H1 (cell line): ENCODE measurements around the gene MYO5A. TPM values are rescaled to one million over a fixed set of nuclear protein-coding genes. Genes with fewer than 3 reads are reported as not detected.

Experiments used
- CTCF ChIA-PET: fragments of 300-600 bp; sonication (Branson Sonifier 250); formaldehyde crosslinking; loops from one replicate; lab custom pipeline; 2021; ENCODE audit not compliant: partially characterized antibody; lab: Charles Lee
- POLR2A ChIA-PET: fragments of 300-600 bp; sonication (Branson Sonifier 250); formaldehyde crosslinking; loops from one replicate; lab custom pipeline; 2021; ENCODE audit warnings: inconsistent platforms; ENCODE audit not compliant: partially characterized antibody; lab: Charles Lee
- DNase-seq, 2 experiments: peaks; one replicate each; pipeline versions ENCODE4 v3.0.0 to v3.0.0-alpha.2; 2010 to 2022; ENCODE audit warnings: low spot score in 2 of 2, low read depth in 1 of 2, mixed read lengths in 1 of 2
- FAIRE-seq: peaks from 2 replicates; lab custom pipeline; 2011; peaks lifted over from hg19 to GRCh38; lab: Jason Lieb, UNC
- H2AFZ ChIP-seq: 2 replicates; pipeline ENCODE4 v1.8.1; 2012; ENCODE audit warnings: low read length, inconsistent platforms
- H2AK5ac ChIP-seq: 2 replicates; pipeline ENCODE4 v1.6.1; 2013; ENCODE audit warnings: low read depth, low read length
- H2BK120ac ChIP-seq: replicated peaks from 2 replicates; pipeline ENCODE3; 2013; ENCODE audit warnings: low read depth, low read length, inconsistent platforms
- H2BK12ac ChIP-seq: 2 replicates; pipeline ENCODE4 v1.6.1; 2013; ENCODE audit warnings: low read depth, low read length
- H2BK15ac ChIP-seq: 2 replicates; pipeline ENCODE4 v1.6.1; 2013; ENCODE audit warnings: low read length
- H2BK20ac ChIP-seq: 2 replicates; pipeline ENCODE4 v1.6.1; 2013; ENCODE audit warnings: low read length
- H2BK5ac ChIP-seq: 2 replicates; pipeline ENCODE4 v1.6.1; 2013; ENCODE audit warnings: low read depth, low read length
- H3K14ac ChIP-seq: 2 replicates; pipeline ENCODE4 v1.6.1; 2013; ENCODE audit warnings: inconsistent platforms; ENCODE audit not compliant: insufficient read length
- H3K18ac ChIP-seq: 2 replicates; pipeline ENCODE4 v1.6.1; 2013; ENCODE audit warnings: low read length; ENCODE audit errors: extremely low read depth
- H3K23ac ChIP-seq: 2 replicates; pipeline ENCODE4 v1.6.1; 2013; ENCODE audit warnings: inconsistent platforms; ENCODE audit not compliant: insufficient read length
- H3K23me2 ChIP-seq: 2 replicates; pipeline ENCODE4 v1.6.1; 2013; ENCODE audit warnings: low read depth, low read length
- H3K27ac ChIP-seq: 2 replicates; pipeline ENCODE4 v1.6.1; 2011; ENCODE audit warnings: low read depth, low read length, inconsistent platforms
- H3K27me3 ChIP-seq, 4 experiments: replicated peaks in 1 of 4; 1 replicate in 1 of 4; 2 replicates in 3 of 4; pipeline versions ENCODE4 v1.6.1 to v1.8.1; 2011 to 2013; ENCODE audit warnings: low read length in 3 of 4, mild to moderate bottlenecking in 3 of 4, inconsistent platforms in 2 of 4, mixed read lengths in 2 of 4, moderate library complexity in 1 of 4; ENCODE audit not compliant: control insufficient read depth in 3 of 4, insufficient read depth in 3 of 4; ENCODE audit errors: extremely low read depth in 1 of 4
- H3K36me3 ChIP-seq, 4 experiments: 2 replicates each; pipeline versions ENCODE4 v1.6.1 to v1.8.1; 2011 to 2013; ENCODE audit warnings: mild to moderate bottlenecking in 4 of 4, low read length in 3 of 4, moderate library complexity in 2 of 4, control low read depth in 1 of 4, inconsistent platforms in 1 of 4; ENCODE audit not compliant: insufficient read depth in 4 of 4, control insufficient read depth in 2 of 4
- H3K4ac ChIP-seq: replicated peaks from 2 replicates; pipeline ENCODE3; 2013; ENCODE audit warnings: low read length, low read depth, mixed read lengths, inconsistent platforms; ENCODE audit not compliant: insufficient read length
- H3K4me1 ChIP-seq, 4 experiments: replicated peaks in 1 of 4; 1 replicate in 1 of 4; 2 replicates in 3 of 4; pipeline versions ENCODE4 v1.6.1 to v1.8.1; 2011 to 2013; ENCODE audit warnings: low read length in 3 of 4, inconsistent platforms in 2 of 4, mixed read lengths in 1 of 4; ENCODE audit not compliant: insufficient read depth in 4 of 4, control insufficient read depth in 3 of 4
- H3K4me2 ChIP-seq, 2 experiments: 2 replicates each; pipeline versions ENCODE4 v1.6.1 to v1.8.1; 2011 to 2013; ENCODE audit warnings: low read depth in 2 of 2, low read length in 2 of 2, control low read depth in 1 of 2, inconsistent platforms in 1 of 2, mild to moderate bottlenecking in 1 of 2; ENCODE audit not compliant: insufficient read depth in 1 of 2
- H3K4me3 ChIP-seq, 4 experiments: fragments of 200-600, 300-600 bp in 1 of 4; sonication (generic), shearing (Covaris generic), sonication (Bioruptor Twin) in 1 of 4; 2 replicates each; pipeline versions ENCODE4 v1.5.1 to v1.8.1; 2011 to 2016; ENCODE audit warnings: low read length in 4 of 4, low read depth in 3 of 4, control low read depth in 2 of 4, inconsistent platforms in 2 of 4, mild to moderate bottlenecking in 2 of 4, mixed read lengths in 1 of 4, moderate library complexity in 1 of 4; ENCODE audit not compliant: insufficient read depth in 2 of 4; ENCODE audit errors: extremely low read depth in 1 of 4
- H3K56ac ChIP-seq: replicated peaks from 2 replicates; pipeline ENCODE3; 2013; ENCODE audit warnings: low read depth, mild to moderate bottlenecking, mixed read lengths, low read length, inconsistent platforms; ENCODE audit not compliant: insufficient read length
- H3K79me1 ChIP-seq: 2 replicates; pipeline ENCODE4 v1.6.1; 2013; ENCODE audit warnings: low read depth, low read length, control low read depth
- H3K79me2 ChIP-seq, 2 experiments: 2 replicates each; pipeline versions ENCODE4 v1.6.1 to v1.8.1; 2012 to 2013; ENCODE audit warnings: low read length in 2 of 2, mild to moderate bottlenecking in 2 of 2, inconsistent platforms in 1 of 2; ENCODE audit not compliant: insufficient read depth in 2 of 2, control insufficient read depth in 1 of 2
- H3K9ac ChIP-seq, 4 experiments: replicated peaks in 1 of 4; 1 replicate in 1 of 4; 2 replicates in 3 of 4; pipeline versions ENCODE4 v1.6.1 to v1.8.1; 2011 to 2013; ENCODE audit warnings: low read depth in 3 of 4, low read length in 3 of 4, control low read depth in 2 of 4, mild to moderate bottlenecking in 2 of 4, moderate library complexity in 2 of 4, inconsistent platforms in 1 of 4; ENCODE audit errors: extremely low read depth in 1 of 4
- H3K9me3 ChIP-seq, 2 experiments: 2 replicates each; pipeline versions ENCODE4 v1.6.1 to v1.8.1; 2012 to 2013; ENCODE audit warnings: mild to moderate bottlenecking in 2 of 2, moderate library complexity in 2 of 2, control low read depth in 1 of 2, inconsistent platforms in 1 of 2, low read depth in 1 of 2, low read length in 1 of 2, mixed read lengths in 1 of 2; ENCODE audit not compliant: insufficient read depth in 2 of 2
- H4K20me1 ChIP-seq, 2 experiments: replicated peaks in 1 of 2; 2 replicates each; pipeline versions ENCODE3 to v1.8.1; 2011 to 2013; ENCODE audit warnings: inconsistent platforms in 2 of 2, low read length in 2 of 2, mild to moderate bottlenecking in 1 of 2; ENCODE audit not compliant: insufficient read depth in 2 of 2, control insufficient read depth in 1 of 2
- H4K5ac ChIP-seq: 2 replicates; pipeline ENCODE4 v1.6.1; 2013; ENCODE audit warnings: low read length, low read depth, mixed read lengths, inconsistent platforms; ENCODE audit not compliant: insufficient read length
- H4K8ac ChIP-seq: 2 replicates; pipeline ENCODE4 v1.8.0; 2013; ENCODE audit warnings: mild to moderate bottlenecking, moderate library complexity, low read length, inconsistent platforms; ENCODE audit not compliant: insufficient read depth; ENCODE audit errors: extremely low read depth
- H4K91ac ChIP-seq: replicated peaks from 2 replicates; pipeline ENCODE3; 2013; ENCODE audit warnings: low read length, mixed read lengths, inconsistent platforms; ENCODE audit not compliant: insufficient read length
- RFX5 ChIP-seq: IDR thresholded peaks from 2 replicates; pipeline ENCODE4 v1.6.1; 2011; ENCODE audit warnings: low read depth, low read length, improper control_type of control experiment, borderline replicate concordance
- SIN3A ChIP-seq, 2 experiments: IDR thresholded peaks in 1 of 2; conservative IDR thresholded peaks in 1 of 2; 2 replicates each; pipeline ENCODE4 v1.6.1; 2011 to 2012; ENCODE audit warnings: low read length in 2 of 2, improper control_type of control experiment in 1 of 2, low read depth in 1 of 2, mild to moderate bottlenecking in 1 of 2
- TBP ChIP-seq: IDR thresholded peaks from 2 replicates; pipeline ENCODE4 v1.6.1; 2011; ENCODE audit warnings: low read depth, low read length, improper control_type of control experiment
- WGBS, 2 experiments: shearing (Covaris generic) in 1 of 2; methylation state at CpG; one replicate each; pipeline versions ENCODE4 v1.1.6 to v1.1.7; 2013 to 2015; ENCODE audit warnings: low lambda C conversion rate in 2 of 2, mixed read lengths in 2 of 2, inconsistent platforms in 1 of 2, low coverage in 1 of 2, missing lambda C conversion rate in 1 of 2; ENCODE audit not compliant: insufficient replicate concordance in 2 of 2, insufficient coverage in 1 of 2, insufficient read length in 1 of 2; ENCODE audit errors: extremely low coverage in 1 of 2, missing lambda C conversion rate in 1 of 2; 5-methylcytosine and 5-hydroxymethylcytosine counted together
- polyA plus RNA-seq, 7 experiments: library from polyadenylated mRNA; depleted of rRNA in 3 of 7; stranded (reverse) in 5 of 7; unstranded in 2 of 7; fragments of >200 nt in 5 of 7; fragments of 200-250 nt in 2 of 7; gene quantifications; 1 replicate in 5 of 7; 2 replicates in 1 of 7; 4 replicates in 1 of 7; pipeline versions ENCODE4 v1.2.1 to v1.2.3, GENCODE V29; 2011 to 2013; ENCODE audit warnings: missing spikeins in 2 of 7, mixed read lengths in 2 of 7
- total RNA-seq: library from RNA; stranded (reverse); fragmentation: NEBNext Ultra II Directional; extraction: Animal tissue kit (Norgen Biotek cat#: 25700); gene quantifications from 2 replicates; pipeline ENCODE4 v1.2.1, GENCODE V29; 2021

The MYO5A gene
- total and polyA plus RNA-seq, 2 of the 8 experiments (the other 6 are each of a cell fraction or from before 2014, with no cell fraction given): 11.4 to 24.7 TPM

GRCh38 chr15:52576692-52577091, 48.0 kb upstream of the MYO5A start:
- Histone ChIP-seq H3K4me3 (no peak overlapping the region), H3K4ac (no peak overlapping the region), H3K18ac (no peak overlapping the region), H3K4me1 (no peaks in the 10 kb centered on the region), H4K5ac (no peak overlapping the region), H3K23ac (no peak overlapping the region), H4K20me1 (no peaks in the 10 kb centered on the region), H3K56ac (no peak overlapping the region), H4K91ac (no peak overlapping the region), H3K79me2 (no peaks in the 10 kb centered on the region), H3K23me2 (no peaks in the 10 kb centered on the region)
- no peak for FAIRE-seq
- ChIA-PET POLR2A (no interaction called here), CTCF (interaction anchor here (0.8 kb wide), 1 partner anchor 349 kb away, joined by 3 read pairs; no protein-coding TSS in a partner anchor)
- no peak for DNase-seq
- no peak for TF ChIP-seq TBP
- no peak for TF ChIP-seq SIN3A (conservative IDR thresholded peaks at IDR 0.05 in 1 of 2, IDR thresholded peaks at IDR 0.05 in 1 of 2; ENCODE audit: low read depth in 1 of 2, low read length in 2 of 2)
- TF ChIP-seq RFX5: no peak
- TF ChIP-seq, all 59 proteins: peak for 0
- H3K27me3 ChIP-seq: no peaks in the 10 kb centered on the region
- H2BK15ac ChIP-seq: no peak overlapping the region
- no peak overlapping the region for H3K9ac ChIP-seq
- H3K36me3 ChIP-seq: no peaks in the 10 kb centered on the region
- H2BK20ac ChIP-seq: no peak overlapping the region
- H2AK5ac ChIP-seq: no peak overlapping the region
- H3K14ac ChIP-seq: no peak overlapping the region
- no peaks in the 10 kb centered on the region for H3K9me3 ChIP-seq
- H3K79me1 ChIP-seq: no peaks in the 10 kb centered on the region
- no peak overlapping the region for H2BK5ac ChIP-seq
- no peak overlapping the region for H4K8ac ChIP-seq
- no peak overlapping the region for H2BK120ac ChIP-seq
- no peak overlapping the region for H3K27ac ChIP-seq
- H2BK12ac ChIP-seq: no peak overlapping the region
- H3K4me2 ChIP-seq: no peak overlapping the region
- no peak overlapping the region for H2AFZ ChIP-seq
- 87% methylated on average over 2 of the region's 2 CpGs; no CpG with 5 or more reads in 1 of the 2 experiments for WGBS, 2 experiments
